ENCODE data around the gene CACNB2. TPM values are rescaled to one million over a fixed set of nuclear protein-coding genes. Genes with fewer than 3 reads are reported as not detected.
A peak's percentile ranks its signal among the peaks of the same experiment; 100 is the strongest.

CACNB2 gene
- total and polyA plus RNA-seq, 4 donors: 0.90 to 23.9 (median 3.7) TPM

- peaks cover 10 to 35% (median 33%) of the 10 kb centered on the region in 4 donors for H3K36me3 ChIP-seq (ENCODE audit: control insufficient read depth in 4 of 4, insufficient read depth in 4 of 4, low read length in 4 of 4)
- no peak for DNase-seq
- no peak overlapping the region for H3K27ac ChIP-seq (ENCODE audit: low read depth in 1 of 2, low read length in 1 of 2)
Measured at GRCh38 chr10:18539335-18539734, 399.1 kb downstream of the CACNB2 start.

GRCh38 chr10:18540195-18540594, 400.0 kb downstream of the CACNB2 start:
- no peak overlapping the region for H3K27ac ChIP-seq (ENCODE audit: low read depth in 1 of 2, low read length in 1 of 2)
- H3K4me3 ChIP-seq: no peak overlapping the region
- no peak for TF ChIP-seq CTCF (IDR thresholded peaks at IDR 0.05; ENCODE audit: control extremely low read depth, extremely low read depth)
- H3K9me3 ChIP-seq (ENCODE audit: control insufficient read depth in 4 of 4, insufficient read depth in 3 of 4, low read length in 3 of 4): peaks cover 0 to 1% (median 0%) of the 10 kb centered on the region in 4 donors
- no peak overlapping the region for H3K9ac ChIP-seq (ENCODE audit: insufficient read depth in 1 of 2, low read length in 2 of 2)
- H3K36me3 ChIP-seq (ENCODE audit: control insufficient read depth in 4 of 4, insufficient read depth in 4 of 4, low read length in 4 of 4): peaks cover 10 to 33% (median 29%) of the 10 kb centered on the region in 4 donors
- DNase-seq (no peak), ATAC-seq (ENCODE audit: insufficient read depth, low FRiP score) (no peak)
- no peaks in the 10 kb centered on the region for H3K27me3 ChIP-seq (ENCODE audit: control insufficient read depth in 3 of 3, insufficient read depth in 3 of 3, low read length in 2 of 3)
- H3K4me1 ChIP-seq (ENCODE audit: control insufficient read depth in 5 of 5, insufficient read depth in 5 of 5, low read length in 5 of 5): no peaks in the 10 kb centered on the region

More at GRCh38 chr10:18539335-18539734, 399.1 kb downstream of the CACNB2 start:
- H3K27me3 ChIP-seq (ENCODE audit: control insufficient read depth in 3 of 3, insufficient read depth in 3 of 3, low read length in 2 of 3): no peaks in the 10 kb centered on the region
- ATAC-seq (ENCODE audit: insufficient read depth, low FRiP score): no peak
- no peak overlapping the region for H3K4me3 ChIP-seq
- peaks cover 0 to 1% (median 0%) of the 10 kb centered on the region in 4 donors for H3K9me3 ChIP-seq (ENCODE audit: control insufficient read depth in 4 of 4, insufficient read depth in 3 of 4, low read length in 3 of 4)
- TF ChIP-seq CTCF (IDR thresholded peaks at IDR 0.05; ENCODE audit: control extremely low read depth, extremely low read depth): no peak
- WGBS, 2 donors: 90% methylated on average over 22 of the region's 22 CpGs
- no peaks in the 10 kb centered on the region for H3K4me1 ChIP-seq (ENCODE audit: control insufficient read depth in 5 of 5, insufficient read depth in 5 of 5, low read length in 5 of 5)
- no peak overlapping the region for H3K9ac ChIP-seq (ENCODE audit: insufficient read depth in 1 of 2, low read length in 2 of 2)

- DNase-seq: no peak
Measured at GRCh38 chr10:18542832-18543231, 402.6 kb downstream of the CACNB2 start.

More at GRCh38 chr10:18542832-18543231, 402.6 kb downstream of the CACNB2 start:
- Histone ChIP-seq H3K4me1 (ENCODE audit: control insufficient read depth in 5 of 5, insufficient read depth in 5 of 5, low read length in 5 of 5) (no peaks in the 10 kb centered on the region), H3K9ac (ENCODE audit: insufficient read depth in 1 of 2, low read length in 2 of 2) (no peak overlapping the region), H3K27me3 (ENCODE audit: control insufficient read depth in 3 of 3, insufficient read depth in 3 of 3, low read length in 2 of 3) (no peaks in the 10 kb centered on the region), H3K4me3 (no peak overlapping the region), H3K36me3 (ENCODE audit: control insufficient read depth in 4 of 4, insufficient read depth in 4 of 4, low read length in 4 of 4) (peaks cover 8 to 26% (median 23%) of the 10 kb centered on the region in 4 donors), H3K9me3 (ENCODE audit: control insufficient read depth in 4 of 4, insufficient read depth in 3 of 4, low read length in 3 of 4) (peaks cover 0 to 1% (median 0%) of the 10 kb centered on the region in 4 donors), H3K27ac (ENCODE audit: low read depth in 1 of 2, low read length in 1 of 2) (peak overlapping the region in 1 of 2 donors; percentile 21)
- no peak for TF ChIP-seq CTCF (IDR thresholded peaks at IDR 0.05; ENCODE audit: control extremely low read depth, extremely low read depth)
- no peak for ATAC-seq (ENCODE audit: insufficient read depth, low FRiP score)

Measured in lung (tissue), 12 donors.